ENCODE measurements around the gene SEPHS1. TPM values are rescaled to one million over a fixed set of nuclear protein-coding genes. Genes with fewer than 3 reads are reported as not detected.

Gene SEPHS1
- polyA plus RNA-seq, 4 donors = 24.6 to 48.4 (median 37.9) TPM

- FAIRE-seq (no peak), DNase-seq (no peak)
- H3K4me3 ChIP-seq (ENCODE audit: low read depth in 1 of 3, low read length in 3 of 3) = no peak overlapping the region
- H3K27me3 ChIP-seq (ENCODE audit: control insufficient read depth in 3 of 3, insufficient read depth in 3 of 3, low read length in 3 of 3) = no peaks in the 10 kb centered on the region
- H3K4me1 ChIP-seq (ENCODE audit: control insufficient read depth in 3 of 3, insufficient read depth in 2 of 3, low read depth in 1 of 3, low read length in 2 of 3) = no peaks in the 10 kb centered on the region
- H3K36me3 ChIP-seq (ENCODE audit: control insufficient read depth in 3 of 3, insufficient read depth in 2 of 3, low read depth in 1 of 3, low read length in 3 of 3) = no peaks in the 10 kb centered on the region
- 88 to 95% (median 93%) methylated on average over 2 of the region's 2 CpGs for WGBS, 3 donors
- no peaks in the 10 kb centered on the region for H3K9me3 ChIP-seq (ENCODE audit: control insufficient read depth in 2 of 2, insufficient read depth in 1 of 2, low read depth in 1 of 2, low read length in 1 of 2)
- H3K27ac ChIP-seq (ENCODE audit: low read depth in 1 of 3, low read length in 2 of 3) = no peak overlapping the region
These were observed 25.6 kb upstream of the SEPHS1 start for GRCh38 chr10:13373644-13374043.

DNA sequence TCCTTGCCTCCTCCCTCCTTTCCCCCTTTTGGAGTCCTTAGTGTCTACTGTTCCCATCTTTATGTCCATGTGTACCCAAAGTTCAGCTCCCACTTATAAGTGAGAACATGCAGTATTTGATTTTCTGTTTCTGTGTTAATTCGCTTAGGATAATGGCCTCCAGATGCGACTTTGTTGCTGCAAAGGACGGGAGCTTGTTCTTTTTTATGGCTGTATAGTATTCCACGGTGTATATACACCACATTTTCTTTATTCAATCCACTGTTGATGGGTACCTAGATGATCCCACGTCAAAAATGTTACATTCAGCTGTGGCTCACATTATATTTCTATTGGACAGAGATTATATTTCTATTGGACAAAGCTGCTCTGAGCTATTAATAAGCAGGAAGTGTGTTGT, 24.4 kb upstream of the SEPHS1 start:
- 85 to 93% (median 86%) methylated on average over 5 of the region's 5 CpGs for WGBS, 3 donors
- Histone ChIP-seq H3K4me1 (ENCODE audit: control insufficient read depth in 3 of 3, insufficient read depth in 2 of 3, low read depth in 1 of 3, low read length in 2 of 3) (no peaks in the 10 kb centered on the region), H3K36me3 (ENCODE audit: control insufficient read depth in 3 of 3, insufficient read depth in 2 of 3, low read depth in 1 of 3, low read length in 3 of 3) (no peaks in the 10 kb centered on the region)

DNA sequence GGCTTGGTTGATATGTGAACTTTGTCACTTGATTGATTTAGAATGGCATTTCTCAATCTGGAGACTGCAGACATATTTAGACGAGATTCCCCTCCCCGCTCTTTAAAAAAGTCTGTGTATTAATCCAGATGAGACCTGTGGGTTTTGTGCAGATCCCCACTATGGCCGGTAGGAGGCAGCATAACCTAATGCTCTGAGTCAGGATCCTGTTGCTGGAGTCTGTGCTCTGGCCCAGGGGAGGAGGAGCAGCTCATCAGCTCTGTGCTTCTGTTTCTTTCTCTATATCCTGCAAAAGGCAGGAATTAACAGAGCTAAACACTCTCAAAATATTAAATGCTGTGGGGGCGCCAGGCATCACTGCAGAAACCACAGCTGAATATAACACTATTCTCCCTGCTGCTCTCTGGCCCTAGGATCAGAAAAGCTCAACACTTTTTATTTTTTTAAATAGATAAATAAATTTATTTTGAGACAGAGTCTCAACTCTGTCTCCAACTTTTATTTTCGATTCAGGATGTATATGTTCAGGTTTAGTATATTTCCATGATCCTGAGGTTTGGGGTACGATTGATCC, 23.9 kb upstream of the SEPHS1 start:
- DNase-seq (peak; percentile 89 to 95), FAIRE-seq (no peak)
- Histone ChIP-seq H3K36me3 (ENCODE audit: control insufficient read depth in 3 of 3, insufficient read depth in 2 of 3, low read depth in 1 of 3, low read length in 3 of 3) (no peaks in the 10 kb centered on the region), H3K9me3 (ENCODE audit: control insufficient read depth in 2 of 2, insufficient read depth in 1 of 2, low read depth in 1 of 2, low read length in 1 of 2) (no peaks in the 10 kb centered on the region), H3K27ac (ENCODE audit: low read depth in 1 of 3, low read length in 2 of 3) (no peak overlapping the region), H3K4me1 (ENCODE audit: control insufficient read depth in 3 of 3, insufficient read depth in 2 of 3, low read depth in 1 of 3, low read length in 2 of 3) (no peaks in the 10 kb centered on the region), H3K27me3 (ENCODE audit: control insufficient read depth in 3 of 3, insufficient read depth in 3 of 3, low read length in 3 of 3) (no peaks in the 10 kb centered on the region), H3K4me3 (ENCODE audit: low read depth in 1 of 3, low read length in 3 of 3) (no peak overlapping the region)
- 24 to 31% (median 28%) methylated on average over 6 of the region's 6 CpGs for WGBS, 3 donors

More for the DNA sequence above, 24.4 kb upstream of the SEPHS1 start:
- FAIRE-seq (no peak), DNase-seq (no peak)
- Histone ChIP-seq H3K4me3 (ENCODE audit: low read depth in 1 of 3, low read length in 3 of 3) (no peak overlapping the region), H3K27ac (ENCODE audit: low read depth in 1 of 3, low read length in 2 of 3) (no peak overlapping the region), H3K9me3 (ENCODE audit: control insufficient read depth in 2 of 2, insufficient read depth in 1 of 2, low read depth in 1 of 2, low read length in 1 of 2) (no peaks in the 10 kb centered on the region), H3K27me3 (ENCODE audit: control insufficient read depth in 3 of 3, insufficient read depth in 3 of 3, low read length in 3 of 3) (no peaks in the 10 kb centered on the region)

GRCh38 chr10:13366891-13367290, 18.8 kb upstream of the SEPHS1 start:
- Histone ChIP-seq H3K36me3 (ENCODE audit: control insufficient read depth in 3 of 3, insufficient read depth in 2 of 3, low read depth in 1 of 3, low read length in 3 of 3) (no peaks in the 10 kb centered on the region), H3K4me3 (ENCODE audit: low read depth in 1 of 3, low read length in 3 of 3) (no peak overlapping the region), H3K9me3 (ENCODE audit: control insufficient read depth in 2 of 2, insufficient read depth in 1 of 2, low read depth in 1 of 2, low read length in 1 of 2) (no peaks in the 10 kb centered on the region), H3K27ac (ENCODE audit: low read depth in 1 of 3, low read length in 2 of 3) (no peak overlapping the region), H3K4me1 (ENCODE audit: control insufficient read depth in 3 of 3, insufficient read depth in 2 of 3, low read depth in 1 of 3, low read length in 2 of 3) (peaks cover 0 to 12% (median 5%) of the 10 kb centered on the region in 3 donors), H3K27me3 (ENCODE audit: control insufficient read depth in 3 of 3, insufficient read depth in 3 of 3, low read length in 3 of 3) (no peaks in the 10 kb centered on the region)
- WGBS, 3 donors = 84 to 93% (median 92%) methylated on average over 4 of the region's 4 CpGs
- no peak for FAIRE-seq
- no peak for DNase-seq

DNA sequence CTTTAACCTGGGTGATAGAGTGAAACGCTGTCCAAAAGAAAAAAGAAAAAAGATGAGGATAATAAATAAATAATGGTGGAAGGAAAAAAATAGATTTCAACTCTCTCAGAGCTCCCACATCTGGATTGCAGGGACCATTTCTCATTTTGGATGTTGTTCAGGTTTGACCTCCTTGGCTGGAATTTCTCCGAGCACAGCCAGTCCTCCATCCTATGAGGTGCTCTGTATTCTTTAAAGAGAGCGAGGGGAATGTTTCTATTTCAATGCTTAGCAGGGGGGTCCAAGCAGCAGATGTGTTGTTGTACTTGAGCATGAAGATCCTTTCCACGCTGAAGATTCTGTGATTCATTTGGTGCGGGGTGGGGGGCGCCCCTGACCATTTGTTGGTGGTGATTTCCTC, 17.7 kb upstream of the SEPHS1 start:
- Histone ChIP-seq H3K4me3 (ENCODE audit: low read depth in 1 of 3, low read length in 3 of 3) (no peak overlapping the region), H3K9me3 (ENCODE audit: control insufficient read depth in 2 of 2, insufficient read depth in 1 of 2, low read depth in 1 of 2, low read length in 1 of 2) (no peaks in the 10 kb centered on the region), H3K27me3 (ENCODE audit: control insufficient read depth in 3 of 3, insufficient read depth in 3 of 3, low read length in 3 of 3) (no peaks in the 10 kb centered on the region), H3K36me3 (ENCODE audit: control insufficient read depth in 3 of 3, insufficient read depth in 2 of 3, low read depth in 1 of 3, low read length in 3 of 3) (no peaks in the 10 kb centered on the region), H3K4me1 (ENCODE audit: control insufficient read depth in 3 of 3, insufficient read depth in 2 of 3, low read depth in 1 of 3, low read length in 2 of 3) (peaks cover 0 to 12% (median 5%) of the 10 kb centered on the region in 3 donors), H3K27ac (ENCODE audit: low read depth in 1 of 3, low read length in 2 of 3) (no peak overlapping the region)
- 83 to 85% (median 84%) methylated on average over 6 of the region's 6 CpGs for WGBS, 3 donors
- DNase-seq (no peak), FAIRE-seq (no peak)

GRCh38 chr10:13365243-13365642, 17.1 kb upstream of the SEPHS1 start:
- Histone ChIP-seq H3K4me3 (ENCODE audit: low read depth in 1 of 3, low read length in 3 of 3) (no peak overlapping the region), H3K27me3 (ENCODE audit: control insufficient read depth in 3 of 3, insufficient read depth in 3 of 3, low read length in 3 of 3) (no peaks in the 10 kb centered on the region), H3K4me1 (ENCODE audit: control insufficient read depth in 3 of 3, insufficient read depth in 2 of 3, low read depth in 1 of 3, low read length in 2 of 3) (peaks cover 0 to 12% (median 5%) of the 10 kb centered on the region in 3 donors), H3K27ac (ENCODE audit: low read depth in 1 of 3, low read length in 2 of 3) (peak overlapping the region in 2 of 3 donors; percentile 30 to 31), H3K9me3 (ENCODE audit: control insufficient read depth in 2 of 2, insufficient read depth in 1 of 2, low read depth in 1 of 2, low read length in 1 of 2) (no peaks in the 10 kb centered on the region), H3K36me3 (ENCODE audit: control insufficient read depth in 3 of 3, insufficient read depth in 2 of 3, low read depth in 1 of 3, low read length in 3 of 3) (no peaks in the 10 kb centered on the region)
- FAIRE-seq (no peak), DNase-seq (peak; percentile 84 to 89)
- 20 to 51% (median 38%) methylated on average over 5 of the region's 5 CpGs for WGBS, 3 donors

GRCh38 chr10:13360587-13360986, 12.5 kb upstream of the SEPHS1 start:
- no peak overlapping the region for H3K27ac ChIP-seq (ENCODE audit: low read depth in 1 of 3, low read length in 2 of 3)
- WGBS, 3 donors = 73 to 84% (median 79%) methylated on average over 7 of the region's 7 CpGs
- peaks cover 0 to 6% (median 3%) of the 10 kb centered on the region in 3 donors for H3K4me1 ChIP-seq (ENCODE audit: control insufficient read depth in 3 of 3, insufficient read depth in 2 of 3, low read depth in 1 of 3, low read length in 2 of 3)
- H3K36me3 ChIP-seq (ENCODE audit: control insufficient read depth in 3 of 3, insufficient read depth in 2 of 3, low read depth in 1 of 3, low read length in 3 of 3) = no peaks in the 10 kb centered on the region
- FAIRE-seq (no peak), DNase-seq (no peak)
- no peaks in the 10 kb centered on the region for H3K9me3 ChIP-seq (ENCODE audit: control insufficient read depth in 2 of 2, insufficient read depth in 1 of 2, low read depth in 1 of 2, low read length in 1 of 2)
- no peaks in the 10 kb centered on the region for H3K27me3 ChIP-seq (ENCODE audit: control insufficient read depth in 3 of 3, insufficient read depth in 3 of 3, low read length in 3 of 3)
- no peak overlapping the region for H3K4me3 ChIP-seq (ENCODE audit: low read depth in 1 of 3, low read length in 3 of 3)

DNA sequence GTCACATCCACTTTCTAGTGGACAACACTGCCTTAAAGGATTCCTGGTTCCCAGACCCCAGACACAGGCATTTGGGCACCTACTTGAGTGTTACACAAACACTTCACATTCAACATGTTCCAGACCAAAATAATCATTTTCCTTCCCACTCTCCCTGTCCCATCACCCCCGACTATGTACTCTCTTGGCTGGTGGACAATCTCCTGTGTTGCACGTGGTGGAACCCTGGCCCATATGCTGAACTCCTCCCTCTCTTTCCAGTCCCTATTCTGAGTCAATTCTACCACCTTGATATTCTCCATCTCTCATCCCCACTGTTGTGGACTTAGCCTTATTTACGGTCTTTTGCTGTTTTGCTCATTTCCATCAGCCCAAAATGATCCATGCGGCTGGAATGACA, 8.3 kb upstream of the SEPHS1 start:
- WGBS, 3 donors = 63 to 69% (median 68%) methylated on average over 4 of the region's 4 CpGs
- FAIRE-seq (no peak), DNase-seq (no peak)
- peaks cover 0 to 19% (median 0%) of the 10 kb centered on the region in 3 donors for H3K27me3 ChIP-seq (ENCODE audit: control insufficient read depth in 3 of 3, insufficient read depth in 3 of 3, low read length in 3 of 3)
- H3K27ac ChIP-seq (ENCODE audit: low read depth in 1 of 3, low read length in 2 of 3) = no peak overlapping the region
- no peaks in the 10 kb centered on the region for H3K9me3 ChIP-seq (ENCODE audit: control insufficient read depth in 2 of 2, insufficient read depth in 1 of 2, low read depth in 1 of 2, low read length in 1 of 2)
- no peaks in the 10 kb centered on the region for H3K4me1 ChIP-seq (ENCODE audit: control insufficient read depth in 3 of 3, insufficient read depth in 2 of 3, low read depth in 1 of 3, low read length in 2 of 3)
- no peak overlapping the region for H3K4me3 ChIP-seq (ENCODE audit: low read depth in 1 of 3, low read length in 3 of 3)
- H3K36me3 ChIP-seq (ENCODE audit: control insufficient read depth in 3 of 3, insufficient read depth in 2 of 3, low read depth in 1 of 3, low read length in 3 of 3) = no peaks in the 10 kb centered on the region

GRCh38 chr10:13354783-13355182, 6.7 kb upstream of the SEPHS1 start:
- 88 to 91% (median 90%) methylated on average over 7 of the region's 7 CpGs for WGBS, 3 donors
- FAIRE-seq (no peak), DNase-seq (no peak)
- Histone ChIP-seq H3K27me3 (ENCODE audit: control insufficient read depth in 3 of 3, insufficient read depth in 3 of 3, low read length in 3 of 3) (peaks cover 0 to 23% (median 0%) of the 10 kb centered on the region in 3 donors), H3K4me3 (ENCODE audit: low read depth in 1 of 3, low read length in 3 of 3) (no peak overlapping the region), H3K4me1 (ENCODE audit: control insufficient read depth in 3 of 3, insufficient read depth in 2 of 3, low read depth in 1 of 3, low read length in 2 of 3) (peaks cover 0 to 7% (median 2%) of the 10 kb centered on the region in 3 donors), H3K27ac (ENCODE audit: low read depth in 1 of 3, low read length in 2 of 3) (no peak overlapping the region), H3K9me3 (ENCODE audit: control insufficient read depth in 2 of 2, insufficient read depth in 1 of 2, low read depth in 1 of 2, low read length in 1 of 2) (no peaks in the 10 kb centered on the region), H3K36me3 (ENCODE audit: control insufficient read depth in 3 of 3, insufficient read depth in 2 of 3, low read depth in 1 of 3, low read length in 3 of 3) (no peaks in the 10 kb centered on the region)

All from small intestine (tissue), 7 donors.